Activated CD4-positive, alpha-beta T cell treated with anti-CD3 and anti-CD28 coated beads, Interleukin-2, Interleukin-4, amounts not matched to agents 100 ng/mL and 50 ng/mL, durations not matched to agents 16 hours and 8 hours (primary cell): ENCODE data around the gene BAIAP2.

Experiments used
- DNase-seq: peaks from one replicate; pipeline ENCODE4 v3.0.0-alpha.2; 2020; ENCODE audit warnings: low spot score

BAIAP2 gene

DNA sequence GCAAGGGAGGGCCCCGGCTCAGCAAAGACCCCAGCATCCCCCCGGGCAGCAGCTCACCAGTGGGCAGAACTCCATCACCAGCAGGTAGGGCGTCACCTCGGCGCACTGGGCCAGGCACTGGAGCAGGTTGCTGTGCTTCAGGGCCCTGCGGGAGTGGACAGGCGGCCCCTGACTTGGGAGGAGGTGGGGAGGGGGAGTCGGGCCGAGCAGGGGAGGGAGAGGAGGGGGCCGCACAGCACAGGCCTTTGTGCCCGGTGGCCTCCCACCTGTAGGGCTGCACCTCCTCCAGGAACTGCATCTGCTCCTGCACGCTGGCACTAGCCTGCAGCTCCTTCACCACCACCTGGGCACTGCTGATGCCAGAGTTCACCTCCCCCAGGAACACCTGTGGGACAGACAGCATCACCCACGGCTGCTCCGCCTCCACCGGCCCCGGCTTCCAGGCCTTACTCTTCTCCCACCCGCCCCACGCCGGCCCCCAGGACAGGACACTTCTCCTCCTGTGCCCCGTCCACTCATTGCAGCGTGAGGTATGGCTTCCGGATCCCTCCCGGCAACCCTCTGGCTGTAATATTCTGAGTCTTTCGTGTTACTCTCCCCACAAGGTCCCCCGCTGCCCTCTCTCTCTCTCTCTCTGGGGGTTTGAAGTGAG is 92.7 kb downstream of the BAIAP2 start:
- DNase-seq = no peak

DNA sequence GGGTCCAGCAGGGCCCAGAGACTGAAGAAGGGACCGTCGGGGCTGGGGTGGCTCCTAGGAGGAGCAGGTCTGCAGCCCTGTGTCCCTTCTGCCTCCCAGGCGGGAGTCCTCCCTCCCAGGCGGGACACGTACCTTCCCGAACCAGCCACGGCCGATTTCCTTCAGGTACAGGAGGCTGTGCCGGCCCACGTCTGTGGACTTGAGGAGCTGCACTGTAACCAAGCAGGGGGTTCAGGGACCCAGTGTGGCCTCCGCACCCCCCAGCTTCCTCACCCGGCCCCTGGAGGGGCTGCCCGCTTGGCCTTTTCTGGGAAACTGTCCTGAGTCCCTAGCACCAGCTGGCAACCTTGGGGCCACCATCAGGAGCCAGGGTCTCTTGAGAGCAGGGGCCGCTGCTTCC is 93.4 kb downstream of the BAIAP2 start:
- no peak for DNase-seq

DNA sequence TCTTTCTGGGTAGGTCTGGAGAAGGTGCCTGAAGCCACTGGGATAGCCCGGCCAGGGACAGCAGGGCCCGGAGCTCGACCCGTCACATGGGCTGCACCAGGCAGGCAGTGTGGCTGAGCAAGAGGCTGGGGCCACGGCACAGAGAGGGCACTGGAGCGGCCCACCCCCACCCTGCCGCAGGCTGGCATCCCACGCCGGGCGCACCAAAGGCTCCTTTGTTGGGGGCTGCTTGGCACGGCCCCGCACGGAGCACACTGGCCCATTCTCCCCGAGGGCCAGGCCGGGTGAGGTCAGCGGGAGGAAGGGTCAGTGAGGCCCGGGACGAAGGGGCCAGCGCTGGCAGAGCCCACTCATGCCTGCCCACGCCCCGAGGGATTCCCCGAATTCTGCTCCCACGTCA is 93.8 kb downstream of the BAIAP2 start:
- no peak for DNase-seq

DNA sequence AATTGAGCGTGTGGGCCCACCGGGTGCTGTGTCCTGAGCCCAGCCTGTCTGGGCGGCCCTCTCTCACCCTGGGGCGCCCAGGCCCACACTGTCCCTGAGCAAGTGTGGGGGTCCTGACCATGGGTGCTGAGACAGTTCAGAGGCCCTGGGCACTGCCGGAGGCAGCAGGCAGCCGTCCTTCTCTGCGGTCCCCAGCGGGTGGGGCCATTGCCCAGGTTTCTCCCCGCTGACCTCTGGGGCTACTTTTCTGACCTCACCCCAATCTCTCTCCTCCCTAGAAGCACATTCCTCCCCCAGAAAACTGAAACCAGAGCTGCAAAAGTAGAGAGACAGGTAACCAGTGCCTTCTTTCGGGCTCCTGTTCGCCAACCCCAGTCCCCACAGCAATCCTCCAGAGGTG is 94.3 kb downstream of the BAIAP2 start:
- DNase-seq = no peak

DNA sequence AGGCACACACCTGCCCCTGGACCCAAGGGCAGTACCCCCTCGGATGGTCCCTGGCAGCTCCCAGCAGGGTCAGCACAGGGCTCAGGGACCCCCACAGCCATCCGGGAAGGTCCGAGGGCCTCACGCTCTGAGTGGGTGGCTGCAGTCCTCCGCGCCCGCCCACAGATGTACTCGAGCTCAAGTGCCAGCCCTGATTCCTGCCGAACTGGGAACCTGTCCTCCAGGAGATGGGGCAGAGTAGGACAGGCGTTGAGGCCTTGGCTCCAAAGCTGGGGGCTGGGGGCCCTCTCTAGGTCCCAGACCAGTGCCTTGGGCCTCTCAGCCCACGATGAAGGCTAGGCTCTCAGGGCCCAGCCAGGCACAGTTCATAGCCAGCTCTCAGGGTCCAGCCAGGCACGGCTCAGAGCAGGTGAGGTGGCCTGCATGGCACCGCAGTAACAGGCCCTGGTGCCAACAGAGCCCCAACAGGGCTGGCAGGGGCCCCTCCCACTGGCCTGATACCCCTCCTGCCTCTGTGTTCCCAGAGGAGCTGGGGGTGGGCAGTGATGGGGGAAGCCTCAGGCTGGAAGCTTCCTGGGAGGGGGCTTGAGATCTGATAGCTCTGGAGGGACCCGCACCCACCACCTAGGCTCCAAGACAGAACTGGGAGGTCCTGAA is 94.9 kb downstream of the BAIAP2 start:
- DNase-seq = no peak

DNA sequence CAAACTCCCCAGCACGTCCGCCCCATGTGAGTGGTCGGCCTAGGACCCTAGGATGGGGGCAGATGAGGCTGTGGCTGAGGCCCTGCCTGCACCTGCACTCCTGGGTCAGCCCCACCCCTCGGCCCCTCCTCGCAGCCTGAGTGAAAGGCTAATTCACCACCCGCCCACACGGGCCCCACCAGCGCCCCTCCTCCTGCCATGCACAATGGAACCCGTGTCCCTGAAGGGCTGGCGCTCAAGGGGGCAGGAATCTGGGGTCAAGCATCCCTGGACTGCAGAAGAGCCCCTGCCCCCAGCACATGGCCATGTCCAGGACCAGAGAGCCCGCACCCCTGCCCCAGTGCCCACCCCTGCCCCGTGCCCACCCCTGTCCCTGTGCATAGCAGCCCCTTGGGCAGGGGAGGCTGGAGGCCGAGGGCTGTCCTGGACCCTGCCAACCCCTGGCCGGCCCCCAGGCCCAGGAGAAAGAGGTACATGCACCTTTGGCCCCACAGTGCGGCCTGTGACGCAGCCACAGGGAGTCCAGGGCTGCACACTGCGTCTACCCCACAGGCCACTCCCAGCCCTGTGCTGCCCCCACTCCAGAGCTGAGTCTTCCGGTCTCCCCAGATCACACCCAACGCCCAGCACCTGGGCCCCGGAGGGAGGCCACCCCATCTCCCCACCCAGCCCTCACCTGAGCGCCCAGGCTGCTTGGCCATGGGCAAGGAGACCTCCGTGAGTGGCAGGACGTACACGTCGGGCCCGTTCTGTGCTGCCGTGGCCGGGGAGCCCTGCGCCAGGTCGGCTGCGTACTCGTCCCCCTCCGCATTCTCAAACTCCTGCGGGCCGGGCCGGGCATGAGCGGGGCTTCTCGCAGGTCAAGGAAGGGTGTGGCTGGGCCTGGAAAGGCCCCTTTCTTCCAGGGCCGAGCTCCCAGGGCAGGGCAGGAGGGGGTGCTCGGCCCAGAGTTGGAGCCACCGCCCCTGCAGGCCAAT is 95.7 kb downstream of the BAIAP2 start:
- no peak for DNase-seq

DNA sequence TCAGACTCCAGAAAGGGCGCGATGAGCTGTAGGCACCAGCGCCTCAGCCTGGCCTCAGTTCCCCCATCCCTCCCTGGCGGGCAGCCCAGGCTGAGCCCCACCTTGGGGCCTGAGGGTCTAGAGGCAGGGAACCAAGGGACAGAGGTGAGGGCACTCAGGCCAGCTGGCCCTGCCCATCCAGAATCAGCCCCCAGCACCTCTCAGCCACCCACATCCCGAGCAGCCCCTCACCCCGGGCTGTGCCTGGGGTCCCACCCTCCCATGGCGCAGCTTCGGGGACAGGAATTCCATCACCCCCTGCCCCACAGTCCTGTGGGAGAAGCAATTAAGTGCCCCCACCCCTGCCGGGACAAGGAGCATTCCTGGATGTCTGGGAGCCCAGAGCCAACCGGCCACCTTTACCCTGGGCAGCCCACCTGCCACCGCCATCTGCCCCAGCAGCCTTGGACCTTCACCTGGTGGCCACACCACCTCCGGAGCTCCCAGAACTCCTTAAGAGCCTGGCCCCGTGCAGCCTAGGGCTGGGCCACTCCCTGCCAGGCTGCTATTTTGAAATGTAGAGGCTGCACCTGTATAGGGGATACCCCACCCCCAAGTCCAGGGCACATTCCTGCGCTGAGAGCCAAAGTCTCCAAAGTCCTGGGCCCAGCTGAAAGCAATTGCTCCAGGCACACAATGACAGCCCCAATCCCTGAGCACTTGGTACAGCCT is 96.7 kb downstream of the BAIAP2 start:
- DNase-seq = no peak

DNA sequence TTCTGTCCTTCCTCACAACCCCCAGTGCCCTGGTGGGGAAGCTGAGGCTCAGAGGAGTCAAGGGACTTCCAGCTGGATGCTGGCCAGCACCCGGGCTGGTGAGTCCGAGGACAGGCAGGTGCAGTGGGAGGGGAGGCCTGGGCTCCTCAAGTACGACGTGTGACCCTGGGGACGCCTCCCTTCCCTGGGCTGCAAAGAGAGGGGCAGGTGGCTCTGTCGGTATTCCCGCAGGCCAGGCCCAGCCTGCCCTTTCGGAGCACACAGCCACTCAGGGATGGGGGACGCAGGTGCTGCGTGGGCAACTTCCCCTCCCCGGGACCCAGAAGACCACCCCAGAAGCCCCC is 97.2 kb downstream of the BAIAP2 start:
- no peak for DNase-seq

DNA sequence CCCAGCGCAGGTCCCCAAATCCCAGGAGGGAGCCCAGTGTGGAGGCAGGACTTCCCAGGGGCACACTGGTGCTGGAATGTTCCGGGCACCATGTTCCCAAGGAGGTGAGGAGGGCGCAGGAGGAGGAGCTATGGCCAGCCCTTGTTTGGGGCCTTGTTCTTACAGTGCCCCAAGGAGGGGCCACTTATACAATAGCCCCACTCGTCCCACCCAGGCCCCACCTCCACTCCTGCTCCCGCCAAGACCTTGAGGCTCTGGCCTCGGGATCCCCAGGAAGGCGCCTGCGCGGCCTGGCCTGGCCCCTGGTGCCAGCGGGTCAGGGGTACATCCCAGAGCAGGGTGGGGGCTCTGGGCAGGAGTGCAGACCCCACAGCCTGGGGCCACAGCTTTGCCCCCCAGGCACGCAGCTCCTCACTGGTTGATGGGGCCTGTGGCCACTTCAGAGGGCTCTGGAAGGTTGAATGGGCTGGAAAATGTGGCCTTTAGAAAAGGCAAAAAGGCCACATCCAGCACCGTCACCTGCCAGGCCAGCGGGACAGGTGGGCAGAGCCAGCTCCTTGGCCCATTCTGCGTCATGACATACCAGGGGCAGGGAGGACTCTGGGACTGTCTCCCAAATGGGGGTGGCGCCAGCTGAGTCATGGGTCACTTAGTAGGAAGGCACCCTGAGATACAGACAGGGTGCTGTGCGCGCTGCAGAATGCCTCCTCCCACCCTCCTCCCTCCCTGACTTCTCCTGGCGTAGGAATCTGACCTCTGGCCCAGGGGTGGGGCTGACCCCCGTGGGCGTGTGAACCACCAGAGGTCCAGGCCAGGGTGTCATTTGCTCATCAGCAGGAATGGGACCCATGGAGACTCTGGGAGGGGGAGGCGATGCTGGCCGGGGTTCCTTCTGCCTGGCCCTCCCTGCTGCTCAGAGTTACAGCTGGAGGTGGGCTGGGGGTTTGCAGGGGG is 98.1 kb downstream of the BAIAP2 start:
- no peak for DNase-seq

DNA sequence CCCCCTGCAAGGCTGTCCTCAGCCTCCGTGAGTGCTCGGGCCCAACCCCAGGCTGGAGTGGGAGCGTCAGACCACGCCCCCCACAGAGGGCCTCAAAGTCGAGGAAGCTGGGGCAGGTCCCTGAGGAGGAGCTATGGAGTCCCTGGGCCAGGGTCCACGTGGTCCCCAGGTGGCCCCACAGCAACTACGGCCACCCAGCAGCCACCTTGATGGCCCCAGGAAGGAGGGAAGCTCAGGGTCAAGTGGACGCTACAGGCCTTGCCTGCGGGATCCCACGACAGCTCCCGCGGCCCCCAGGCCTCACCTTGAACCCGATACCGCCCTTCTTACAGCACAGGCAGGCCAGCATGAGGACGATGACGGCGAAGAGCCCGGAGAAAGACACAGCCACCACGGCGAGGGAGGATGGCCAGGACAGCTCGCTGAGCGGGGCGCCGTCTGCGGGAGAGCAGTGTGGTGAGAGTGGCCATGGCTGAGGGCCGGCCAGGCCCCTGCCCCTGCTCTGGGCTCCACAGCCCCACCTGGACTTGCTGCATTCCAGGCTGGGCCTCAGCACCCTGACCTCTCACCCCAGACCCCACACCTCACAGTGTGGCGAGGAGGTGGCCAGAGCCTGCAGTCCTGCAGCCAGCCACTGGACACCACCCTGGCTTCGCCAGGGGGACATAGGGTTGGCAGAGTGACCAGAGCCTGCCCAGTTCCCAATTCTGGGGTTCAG is 99.3 kb downstream of the BAIAP2 start:
- DNase-seq = no peak

DNA sequence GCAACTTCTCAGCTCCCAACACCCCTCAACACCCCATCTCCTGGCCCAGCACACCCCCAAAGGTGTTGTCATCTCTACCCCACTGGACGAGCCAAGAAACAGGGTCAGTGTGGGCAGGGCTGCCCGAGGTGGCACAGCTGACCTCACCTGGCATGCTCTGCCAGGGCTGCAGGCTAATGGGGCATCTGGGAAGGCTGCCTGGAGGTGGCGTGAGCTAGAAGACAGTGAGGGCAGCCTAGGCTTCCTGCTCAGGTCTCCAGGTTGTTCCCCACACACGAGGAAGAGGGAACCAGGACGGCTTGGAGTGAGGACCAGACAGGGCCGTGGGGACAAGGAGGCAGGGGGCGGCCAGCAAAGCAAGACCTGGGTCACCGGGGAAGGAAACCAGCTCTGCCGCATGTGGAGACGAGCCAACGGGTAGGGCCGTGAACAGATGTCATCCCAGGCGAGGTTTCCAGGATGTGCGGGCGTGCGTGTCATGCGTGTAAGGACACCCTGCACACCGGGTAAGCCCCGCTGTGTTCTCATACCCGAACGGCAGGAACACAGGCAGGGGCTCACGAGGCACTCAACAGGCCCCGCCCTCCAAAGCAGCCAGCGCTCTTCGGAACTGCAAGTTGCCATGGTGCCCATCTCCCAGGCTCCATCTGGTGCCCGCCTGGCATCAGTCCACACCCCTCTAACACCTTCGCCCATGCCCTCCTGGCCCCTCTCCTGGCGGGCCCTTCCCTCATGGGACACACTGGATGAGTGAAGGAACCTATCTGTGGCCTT is 100.7 kb downstream of the BAIAP2 start:
- DNase-seq = no peak

DNA sequence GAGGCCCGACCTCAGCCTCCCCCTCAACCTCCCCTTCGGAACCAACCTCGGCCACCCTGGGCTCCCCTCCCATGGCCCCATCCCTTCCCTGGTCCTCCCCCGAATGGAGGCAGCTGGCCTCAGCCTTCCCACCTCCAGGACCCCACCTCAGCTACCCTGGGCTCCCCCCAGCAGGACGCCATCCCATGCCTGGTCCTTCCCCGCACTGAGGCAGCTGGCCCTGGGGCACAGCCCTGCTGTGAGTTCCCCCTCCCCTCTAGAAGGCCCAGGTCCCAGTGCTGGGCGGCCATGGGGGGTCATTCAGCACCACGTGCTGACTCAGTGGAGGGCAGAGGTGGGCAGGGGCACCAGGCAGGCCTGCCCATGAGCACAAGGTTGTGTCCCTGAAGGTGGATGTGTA is 101.4 kb downstream of the BAIAP2 start:
- DNase-seq = no peak

DNA sequence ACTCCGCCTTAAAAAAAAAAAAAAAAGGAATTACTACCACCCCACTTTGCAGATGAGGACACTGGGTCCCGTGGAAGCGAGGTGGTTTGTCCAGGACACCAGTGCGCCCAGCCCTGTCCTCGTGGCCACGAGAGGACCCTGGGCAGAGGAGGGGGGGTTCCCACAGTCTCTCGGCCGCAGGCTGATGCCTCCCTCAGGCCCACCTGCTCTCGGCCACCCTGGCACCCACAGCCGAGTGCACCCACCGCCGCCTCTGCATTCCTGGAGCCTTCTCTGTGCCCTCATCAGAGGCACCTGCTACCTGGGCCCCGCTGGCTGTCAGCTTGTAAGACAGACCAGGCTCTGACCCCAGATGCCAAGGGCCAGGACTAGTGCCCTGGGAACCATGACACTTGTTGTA is 102.3 kb downstream of the BAIAP2 start:
- DNase-seq = no peak

DNA sequence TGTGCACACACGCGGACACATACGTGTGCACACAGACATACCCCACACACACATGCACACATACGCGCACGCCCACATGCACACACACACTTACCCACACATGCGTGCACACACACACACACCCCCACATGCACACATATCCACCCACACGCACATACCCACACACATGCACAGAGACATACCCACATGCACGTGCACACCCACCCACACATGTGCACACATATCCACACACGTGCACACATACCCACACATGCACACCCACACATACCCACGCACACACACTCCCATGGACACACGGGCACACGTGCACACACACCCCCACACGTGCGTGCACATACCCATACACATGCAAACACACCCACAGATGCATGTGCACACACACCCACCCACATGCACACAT is 103.1 kb downstream of the BAIAP2 start:
- DNase-seq = no peak

DNA sequence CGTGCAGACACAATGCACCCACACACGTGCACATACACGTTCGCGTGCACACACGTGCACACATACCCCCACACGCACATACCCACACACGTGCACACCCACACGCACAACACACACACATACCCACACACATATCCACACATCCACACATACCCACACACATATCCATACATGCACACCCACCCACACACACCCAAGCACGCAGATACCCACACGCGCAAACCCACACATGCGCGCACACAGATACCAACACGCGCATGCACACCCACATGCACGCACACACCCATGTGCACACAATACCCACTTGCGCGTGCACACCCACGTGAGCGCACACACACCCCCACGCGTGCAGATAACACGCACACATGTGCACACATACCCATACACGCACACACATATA is 103.5 kb downstream of the BAIAP2 start:
- no peak for DNase-seq

DNA sequence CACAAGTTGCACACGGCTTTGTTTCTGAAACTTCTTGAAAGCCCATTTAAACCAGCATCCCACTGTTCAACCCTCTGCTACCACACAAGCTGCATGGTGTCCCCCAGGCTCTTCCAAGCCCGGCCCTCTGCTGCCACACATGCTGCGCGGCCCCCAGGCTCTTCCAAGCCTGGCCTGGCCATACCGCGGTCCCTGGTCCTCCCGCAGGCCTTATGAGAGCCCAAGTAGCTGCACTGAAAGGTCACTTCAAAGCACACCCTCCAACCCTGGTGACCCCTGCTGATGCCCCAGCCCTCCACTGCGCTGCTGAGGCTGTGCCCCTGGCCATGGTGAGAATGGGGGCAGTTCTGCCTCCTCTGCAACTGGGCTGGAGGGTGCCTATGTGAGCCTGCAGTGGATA is 104.5 kb downstream of the BAIAP2 start:
- DNase-seq = no peak

DNA sequence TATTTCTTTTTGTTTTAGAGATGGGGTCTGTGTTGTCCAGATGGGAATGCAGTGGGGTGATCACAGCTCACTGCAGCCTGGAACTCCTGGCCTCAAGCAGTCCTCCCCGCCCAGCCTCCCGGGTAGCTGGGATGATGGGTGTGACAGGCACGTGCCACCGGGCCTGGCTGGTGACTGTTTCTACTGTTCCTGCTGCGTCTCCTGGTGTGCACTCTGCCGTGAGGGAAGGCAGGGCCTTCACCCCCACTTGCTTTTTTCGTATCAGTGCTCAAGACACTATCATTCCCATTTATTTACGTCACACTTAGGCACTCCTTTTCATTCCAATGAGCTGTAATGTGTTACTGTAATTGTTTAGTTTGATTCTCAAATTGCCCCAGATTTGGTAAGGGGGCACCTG is 105.1 kb downstream of the BAIAP2 start:
- no peak for DNase-seq

DNA sequence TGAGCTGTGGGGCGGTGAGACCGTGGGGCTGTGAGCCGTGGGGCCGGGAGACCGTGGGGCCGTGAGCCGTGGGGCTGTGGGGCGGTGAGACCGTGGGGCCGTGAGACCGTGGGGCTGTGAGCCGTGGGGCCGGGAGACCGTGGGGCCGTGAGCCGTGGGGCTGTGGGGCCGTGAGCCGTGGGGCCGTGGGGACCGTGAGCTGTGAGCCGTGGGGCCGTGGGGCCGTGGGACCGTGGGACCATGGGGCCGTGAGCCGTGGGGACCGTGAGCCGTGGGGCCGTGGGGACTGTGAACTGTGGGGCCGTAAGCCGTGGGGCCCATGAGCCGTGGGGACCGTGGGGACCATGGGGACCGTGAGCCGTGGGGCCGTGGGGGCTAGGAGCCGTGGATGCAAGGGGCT is 105.7 kb downstream of the BAIAP2 start:
- no peak for DNase-seq

DNA sequence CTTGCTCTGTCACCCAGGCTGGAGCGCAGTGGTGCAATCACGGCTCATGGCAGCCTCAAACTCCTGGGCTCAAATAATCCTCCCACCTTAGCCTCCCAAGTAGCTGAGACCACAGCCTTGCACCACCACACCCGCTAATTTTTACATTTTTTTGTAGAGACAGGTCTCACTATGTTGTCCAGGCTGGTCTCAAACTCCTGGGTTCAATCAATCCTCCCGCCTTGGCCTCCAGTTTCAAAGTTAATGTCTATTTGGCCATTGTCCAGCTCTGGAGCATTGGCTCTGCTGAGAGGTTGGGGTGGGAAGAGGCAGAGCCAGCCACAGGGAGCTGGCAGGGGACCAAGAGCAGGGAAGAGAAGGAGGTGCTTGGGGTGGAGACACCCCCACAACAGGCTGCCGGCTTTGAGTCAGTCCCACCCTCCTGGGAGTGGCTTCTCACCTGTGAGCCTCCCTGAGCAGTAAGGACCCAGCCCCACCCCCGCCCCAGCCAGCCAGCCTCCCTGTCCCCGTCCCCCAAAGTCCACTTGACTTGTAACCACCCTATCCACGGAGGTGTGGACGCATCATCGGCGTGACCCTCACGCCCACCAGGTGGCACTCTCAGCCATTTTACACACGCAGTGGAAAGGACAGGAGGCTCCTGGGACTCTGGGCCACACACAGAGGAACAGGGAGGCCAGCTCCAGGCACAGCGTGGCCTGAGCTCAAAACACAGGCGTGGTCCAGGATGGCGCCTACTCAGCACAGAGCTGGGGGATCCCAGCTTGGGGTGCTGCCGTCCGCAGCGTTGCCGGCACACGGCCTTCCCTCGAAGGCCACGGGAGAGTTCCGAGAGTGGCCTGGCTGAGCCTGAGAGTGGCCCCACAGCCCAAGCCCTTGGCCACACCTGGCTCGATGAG is 107.6 kb downstream of the BAIAP2 start:
- peak; percentile 51 for DNase-seq
